ENCODE measurements around the gene ETS1.

The ETS1 gene

GRCh38 chr11:128552783-128553661, 34.3 kb downstream of the ETS1 start:
- no peak overlapping the region for H3K4me3 ChIP-seq
- no peak overlapping the region for H3K27ac ChIP-seq
- H3K36me3 ChIP-seq (ENCODE audit: insufficient read depth, low read length) = no peaks in the 10 kb centered on the region
- no peak overlapping the region for H3K9ac ChIP-seq (ENCODE audit: insufficient read length)
- no peaks in the 10 kb centered on the region for H3K9me3 ChIP-seq (ENCODE audit: low read depth, low read length)
- no peak for TF ChIP-seq FOXP2 (optimal IDR thresholded peaks at IDR 0.05; ENCODE audit: control extremely low read depth, extremely low read length, insufficient read depth)
- no peak for DNase-seq (ENCODE audit: low read depth, low spot score)

GRCh38 chr11:128551611-128552335, 35.6 kb downstream of the ETS1 start:
- Histone ChIP-seq H3K9me3 (ENCODE audit: low read depth, low read length) (no peaks in the 10 kb centered on the region), H3K4me3 (no peak overlapping the region), H3K9ac (ENCODE audit: insufficient read length) (no peak overlapping the region), H3K27ac (no peak overlapping the region), H3K36me3 (ENCODE audit: insufficient read depth, low read length) (no peaks in the 10 kb centered on the region)
- TF ChIP-seq FOXP2 (optimal IDR thresholded peaks at IDR 0.05; ENCODE audit: control extremely low read depth, extremely low read length, insufficient read depth) = no peak
- TF ChIP-seq EZH2 (IDR thresholded peaks at IDR 0.05) = no peak
- no peak for TF ChIP-seq POLR2AphosphoS5 (IDR thresholded peaks at IDR 0.05; ENCODE audit: borderline replicate concordance, low read depth, low read length)
- DNase-seq (ENCODE audit: low read depth, low spot score) = no peak

- H3K9me3 ChIP-seq (ENCODE audit: low read depth, low read length) = no peaks in the 10 kb centered on the region
- no peak overlapping the region for H3K9ac ChIP-seq (ENCODE audit: insufficient read length)
- no peak for TF ChIP-seq POLR2AphosphoS5 (IDR thresholded peaks at IDR 0.05; ENCODE audit: borderline replicate concordance, low read depth, low read length)
- TF ChIP-seq EZH2 (IDR thresholded peaks at IDR 0.05) = no peak
- H3K4me3 ChIP-seq = no peak overlapping the region
- no peaks in the 10 kb centered on the region for H3K36me3 ChIP-seq (ENCODE audit: insufficient read depth, low read length)
- no peak for DNase-seq (ENCODE audit: low read depth, low spot score)
- no peak overlapping the region for H3K27ac ChIP-seq
Observed at GRCh38 chr11:128551058-128551457, 36.3 kb downstream of the ETS1 start.

- H3K9ac ChIP-seq (ENCODE audit: insufficient read length) = no peak overlapping the region
- no peak overlapping the region for H3K27ac ChIP-seq
- no peaks in the 10 kb centered on the region for H3K36me3 ChIP-seq (ENCODE audit: insufficient read depth, low read length)
- H3K4me3 ChIP-seq = no peak overlapping the region
- no peak for DNase-seq (ENCODE audit: low read depth, low spot score)
- H3K9me3 ChIP-seq (ENCODE audit: low read depth, low read length) = no peaks in the 10 kb centered on the region
- TF ChIP-seq EZH2 (IDR thresholded peaks at IDR 0.05) (no peak), FOXP2 (optimal IDR thresholded peaks at IDR 0.05; ENCODE audit: control extremely low read depth, extremely low read length, insufficient read depth) (no peak), POLR2AphosphoS5 (IDR thresholded peaks at IDR 0.05; ENCODE audit: borderline replicate concordance, low read depth, low read length) (no peak)
Observed at GRCh38 chr11:128550261-128550821, 37.0 kb downstream of the ETS1 start.

GRCh38 chr11:128549256-128549944, 38.0 kb downstream of the ETS1 start:
- Histone ChIP-seq H3K4me3 (no peak overlapping the region), H3K9ac (ENCODE audit: insufficient read length) (no peak overlapping the region), H3K9me3 (ENCODE audit: low read depth, low read length) (no peaks in the 10 kb centered on the region), H3K36me3 (ENCODE audit: insufficient read depth, low read length) (no peaks in the 10 kb centered on the region), H3K27ac (no peak overlapping the region)
- TF ChIP-seq EZH2 (IDR thresholded peaks at IDR 0.05) (no peak), POLR2AphosphoS5 (IDR thresholded peaks at IDR 0.05; ENCODE audit: borderline replicate concordance, low read depth, low read length) (no peak), FOXP2 (optimal IDR thresholded peaks at IDR 0.05; ENCODE audit: control extremely low read depth, extremely low read length, insufficient read depth) (no peak)
- no peak for DNase-seq (ENCODE audit: low read depth, low spot score)

GRCh38 chr11:128548649-128549255, 38.6 kb downstream of the ETS1 start:
- Histone ChIP-seq H3K36me3 (ENCODE audit: insufficient read depth, low read length) (no peaks in the 10 kb centered on the region), H3K27ac (no peak overlapping the region), H3K9me3 (ENCODE audit: low read depth, low read length) (no peaks in the 10 kb centered on the region), H3K9ac (ENCODE audit: insufficient read length) (no peak overlapping the region), H3K4me3 (no peak overlapping the region)
- no peak for TF ChIP-seq EZH2 (IDR thresholded peaks at IDR 0.05)
- no peak for TF ChIP-seq POLR2AphosphoS5 (IDR thresholded peaks at IDR 0.05; ENCODE audit: borderline replicate concordance, low read depth, low read length)
- no peak for TF ChIP-seq FOXP2 (optimal IDR thresholded peaks at IDR 0.05; ENCODE audit: control extremely low read depth, extremely low read length, insufficient read depth)
- no peak for DNase-seq (ENCODE audit: low read depth, low spot score)

GRCh38 chr11:128547946-128548648, 39.3 kb downstream of the ETS1 start:
- Histone ChIP-seq H3K36me3 (ENCODE audit: insufficient read depth, low read length) (no peaks in the 10 kb centered on the region), H3K9me3 (ENCODE audit: low read depth, low read length) (no peaks in the 10 kb centered on the region), H3K9ac (ENCODE audit: insufficient read length) (no peak overlapping the region), H3K27ac (no peak overlapping the region), H3K4me3 (no peak overlapping the region)
- TF ChIP-seq POLR2AphosphoS5 (IDR thresholded peaks at IDR 0.05; ENCODE audit: borderline replicate concordance, low read depth, low read length) = no peak
- no peak for TF ChIP-seq EZH2 (IDR thresholded peaks at IDR 0.05)
- TF ChIP-seq FOXP2 (optimal IDR thresholded peaks at IDR 0.05; ENCODE audit: control extremely low read depth, extremely low read length, insufficient read depth) = no peak
- no peak for DNase-seq (ENCODE audit: low read depth, low spot score)

Data from SK-N-MC (cell line).